BLaER1 treated with 17β-estradiol and CSF1 and Interleukin-3, amounts not matched to agents 10 nM and 100 nM (cell line): Measurements from ENCODE around the gene NPSR1.

Source experiments
- H3K27ac ChIP-seq, 11 experiments: shearing (Covaris generic); formaldehyde crosslinking; 2 replicates each; pipeline ENCODE4 v1.8.1; 2022
- H3K27me3 ChIP-seq, 11 experiments: shearing (Covaris generic); formaldehyde crosslinking; 2 replicates each; pipeline ENCODE4 v1.8.1; 2022
- H3K36me3 ChIP-seq, 11 experiments: shearing (Covaris generic); formaldehyde crosslinking; 2 replicates each; pipeline ENCODE4 v1.8.1; 2022
- H3K4me1 ChIP-seq, 10 experiments: shearing (Covaris generic); formaldehyde crosslinking; 2 replicates each; pipeline ENCODE4 v1.8.1; 2022
- H3K4me2 ChIP-seq, 11 experiments: shearing (Covaris generic); formaldehyde crosslinking; 2 replicates each; pipeline ENCODE4 v1.8.1; 2022
- H3K4me3 ChIP-seq, 10 experiments: shearing (Covaris generic); formaldehyde crosslinking; 2 replicates each; pipeline ENCODE4 v1.8.1; 2022
- H3K9ac ChIP-seq, 11 experiments: shearing (Covaris generic); formaldehyde crosslinking; 2 replicates each; pipeline ENCODE4 v1.8.1; 2022
- H3K9me3 ChIP-seq, 11 experiments: shearing (Covaris generic); formaldehyde crosslinking; replicated peaks in 1 of 11; 2 replicates each; pipeline ENCODE4 v1.8.1; 2022
- H4K20me1 ChIP-seq, 11 experiments: shearing (Covaris generic); formaldehyde crosslinking; 2 replicates each; pipeline ENCODE4 v1.8.1; 2022
- Cebpa-rat ChIP-seq, 11 experiments: shearing (Covaris generic); IDR thresholded peaks; 2 replicates each; pipeline ENCODE4 v1.8.1; 2022

The NPSR1 gene

DNA sequence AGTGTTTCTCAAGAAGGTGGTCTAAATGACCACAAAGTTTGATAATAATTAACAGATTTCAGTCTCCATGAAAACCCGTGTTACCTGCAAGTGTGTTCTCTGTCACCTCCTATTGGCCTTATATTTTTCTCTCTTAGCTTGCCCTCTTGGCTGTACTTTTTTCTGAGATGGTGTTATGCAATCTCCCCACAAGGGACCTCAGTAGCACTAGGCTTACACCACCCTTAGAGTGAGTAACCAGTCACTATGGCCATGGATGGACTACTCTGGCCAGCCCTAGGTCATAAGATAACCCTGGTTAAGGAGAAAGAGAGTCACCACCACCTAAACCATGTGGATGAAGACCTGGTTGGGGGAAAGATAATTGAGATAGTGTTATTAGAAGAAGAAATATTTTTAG, 76.8 kb downstream of the NPSR1 start:
- TF ChIP-seq Cebpa-rat (IDR thresholded peaks at IDR 0.05), result no peak
- Histone ChIP-seq H3K4me3 (no peak overlapping the region), H3K27me3 (no peaks in the 10 kb centered on the region), H3K9ac (no peak overlapping the region), H4K20me1 (no peaks in the 10 kb centered on the region), H3K4me1 (peaks cover 0 to 10% (median 0%) of the 10 kb centered on the region in 10 experiments; a peak in 6 of 20 replicates), H3K9me3 (no peaks in the 10 kb centered on the region), H3K36me3 (no peaks in the 10 kb centered on the region), H3K4me2 (peak overlapping the region in 3 of 11 experiments; percentile 19 to 58 (median 35); a peak in 3 of 22 replicates), H3K27ac (no peak overlapping the region)

DNA sequence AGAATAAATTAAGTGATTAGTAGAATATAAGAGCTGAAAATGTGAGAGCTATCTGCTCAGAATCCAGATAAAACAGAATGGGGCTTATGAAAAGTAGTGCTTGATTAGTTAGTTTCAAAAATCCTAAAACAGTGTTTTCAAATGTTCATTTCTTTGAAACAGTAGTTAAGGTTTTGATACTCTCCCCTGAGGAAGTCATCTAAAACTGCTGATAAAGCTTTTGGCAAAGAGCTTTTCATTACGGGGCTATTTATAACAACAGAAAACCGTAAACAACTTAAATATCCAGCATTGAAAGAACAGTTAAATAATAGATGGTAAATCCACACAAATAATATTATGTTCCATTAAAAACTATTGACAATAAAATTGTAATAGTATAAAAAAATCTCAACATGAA, 77.5 kb downstream of the NPSR1 start:
- Histone ChIP-seq H3K27ac (no peak overlapping the region), H3K4me3 (no peak overlapping the region), H3K27me3 (no peaks in the 10 kb centered on the region), H3K36me3 (no peaks in the 10 kb centered on the region), H4K20me1 (no peaks in the 10 kb centered on the region), H3K9me3 (no peaks in the 10 kb centered on the region), H3K4me2 (peak overlapping the region in 3 of 11 experiments; percentile 19 to 58 (median 35); a peak in 4 of 22 replicates), H3K9ac (no peak overlapping the region), H3K4me1 (peaks cover 0 to 10% (median 0%) of the 10 kb centered on the region in 10 experiments; a peak in 6 of 20 replicates)
- no peak for TF ChIP-seq Cebpa-rat (IDR thresholded peaks at IDR 0.05)

DNA sequence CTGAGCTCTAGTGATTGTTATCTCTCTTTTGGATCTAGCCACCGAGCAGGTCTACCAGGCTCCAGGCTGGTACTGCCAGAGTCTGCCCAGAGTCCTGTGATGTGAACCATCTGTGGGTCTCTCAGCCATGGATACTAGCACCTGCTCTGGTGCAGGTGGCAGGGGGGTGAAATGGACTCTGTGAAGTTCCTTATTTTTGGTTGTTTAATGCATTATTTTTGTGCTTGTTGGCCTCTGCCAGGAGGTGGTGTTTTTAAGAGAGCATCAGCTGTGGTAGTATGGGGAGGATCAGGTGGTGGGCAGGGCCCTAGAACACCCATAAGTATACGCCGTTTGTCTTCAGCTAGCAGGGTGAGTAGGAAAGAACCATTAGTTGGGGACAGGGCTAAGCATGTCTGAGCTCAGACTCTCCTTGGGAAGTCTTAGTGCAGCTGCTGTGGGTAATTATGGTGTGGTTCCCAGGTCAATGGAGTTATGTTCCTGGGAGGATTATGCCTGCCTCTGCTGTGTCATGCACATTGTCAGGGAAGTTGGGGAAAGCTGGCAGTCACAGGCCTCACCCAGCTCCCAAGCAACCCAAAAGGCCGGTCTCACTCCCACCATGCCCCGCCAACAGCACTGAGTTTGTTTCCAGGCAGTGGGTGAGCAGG, 81.8 kb downstream of the NPSR1 start:
- no peak overlapping the region for H3K9ac ChIP-seq
- no peaks in the 10 kb centered on the region for H4K20me1 ChIP-seq
- no peak for TF ChIP-seq Cebpa-rat (IDR thresholded peaks at IDR 0.05)
- H3K4me3 ChIP-seq, result no peak overlapping the region
- no peaks in the 10 kb centered on the region for H3K36me3 ChIP-seq
- H3K4me1 ChIP-seq, result peaks cover 0 to 9% (median 0%) of the 10 kb centered on the region in 10 experiments; a peak in 6 of 20 replicates
- H3K4me2 ChIP-seq, result no peak overlapping the region
- peaks cover 6 to 15% (median 12%) of the 10 kb centered on the region in 11 experiments; a peak in 19 of 22 replicates for H3K9me3 ChIP-seq
- H3K27me3 ChIP-seq, result no peaks in the 10 kb centered on the region
- no peak overlapping the region for H3K27ac ChIP-seq

DNA sequence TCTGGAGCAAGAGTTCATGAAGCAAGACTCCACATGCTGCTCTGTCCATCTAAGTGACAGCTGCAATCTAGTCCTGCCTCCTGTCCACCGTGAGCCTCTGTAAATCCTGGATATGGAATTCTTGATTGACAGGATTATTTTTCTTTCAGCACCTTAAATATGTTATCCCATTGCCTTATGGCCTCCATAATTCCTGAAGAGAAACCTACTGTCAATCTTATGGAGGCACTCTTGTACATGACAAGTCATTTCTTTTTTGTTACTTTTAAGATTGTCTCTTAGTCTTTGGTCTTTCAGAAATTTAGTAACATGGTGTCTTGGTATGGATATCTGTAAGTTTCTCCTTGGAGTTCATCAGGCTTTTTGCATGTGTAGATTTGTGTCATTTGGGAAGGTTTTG, 82.8 kb downstream of the NPSR1 start:
- no peak overlapping the region for H3K27ac ChIP-seq
- no peaks in the 10 kb centered on the region for H3K36me3 ChIP-seq
- H3K9ac ChIP-seq, result no peak overlapping the region
- H3K9me3 ChIP-seq, result peaks cover 6 to 15% (median 12%) of the 10 kb centered on the region in 11 experiments; a peak in 19 of 22 replicates
- no peaks in the 10 kb centered on the region for H3K27me3 ChIP-seq
- H3K4me1 ChIP-seq, result no peaks in the 10 kb centered on the region
- no peak for TF ChIP-seq Cebpa-rat (IDR thresholded peaks at IDR 0.05)
- H4K20me1 ChIP-seq, result no peaks in the 10 kb centered on the region
- H3K4me2 ChIP-seq, result no peak overlapping the region
- H3K4me3 ChIP-seq, result no peak overlapping the region

DNA sequence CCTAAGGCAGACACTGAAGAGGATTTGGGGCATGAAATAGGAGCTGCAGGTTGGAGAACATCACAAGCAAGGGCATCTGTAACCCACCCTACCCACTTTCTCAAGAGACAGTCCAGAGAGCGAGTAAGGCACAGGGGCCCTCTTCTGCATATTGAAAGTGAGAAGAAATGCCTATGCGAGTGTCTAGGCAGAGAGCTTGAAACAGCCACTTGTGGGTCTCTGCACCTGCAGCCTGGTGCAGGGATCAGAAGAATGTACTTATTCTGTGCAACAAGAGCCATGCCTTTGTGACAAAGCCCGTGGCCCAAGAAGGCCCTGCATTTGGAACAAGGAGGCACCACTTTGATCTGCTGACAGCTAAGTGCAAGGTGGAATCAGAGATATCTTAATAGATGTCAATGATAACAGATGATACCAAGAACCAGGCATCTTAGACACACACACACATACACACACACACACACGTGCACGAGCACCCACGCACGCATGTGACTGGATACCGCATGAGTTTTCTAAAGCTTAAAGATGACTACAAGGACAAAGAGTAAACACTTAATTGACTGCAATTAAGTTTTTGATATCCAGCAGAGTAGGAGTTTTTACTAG, 89.3 kb downstream of the NPSR1 start:
- Histone ChIP-seq H3K9me3 (peaks cover 6 to 13% (median 12%) of the 10 kb centered on the region in 11 experiments; a peak in 19 of 22 replicates), H4K20me1 (no peaks in the 10 kb centered on the region; a peak in 1 of 22 replicates), H3K9ac (no peak overlapping the region), H3K4me1 (no peaks in the 10 kb centered on the region), H3K27ac (no peak overlapping the region), H3K27me3 (no peaks in the 10 kb centered on the region), H3K36me3 (no peaks in the 10 kb centered on the region), H3K4me3 (no peak overlapping the region), H3K4me2 (no peak overlapping the region)
- no peak for TF ChIP-seq Cebpa-rat (IDR thresholded peaks at IDR 0.05)

DNA sequence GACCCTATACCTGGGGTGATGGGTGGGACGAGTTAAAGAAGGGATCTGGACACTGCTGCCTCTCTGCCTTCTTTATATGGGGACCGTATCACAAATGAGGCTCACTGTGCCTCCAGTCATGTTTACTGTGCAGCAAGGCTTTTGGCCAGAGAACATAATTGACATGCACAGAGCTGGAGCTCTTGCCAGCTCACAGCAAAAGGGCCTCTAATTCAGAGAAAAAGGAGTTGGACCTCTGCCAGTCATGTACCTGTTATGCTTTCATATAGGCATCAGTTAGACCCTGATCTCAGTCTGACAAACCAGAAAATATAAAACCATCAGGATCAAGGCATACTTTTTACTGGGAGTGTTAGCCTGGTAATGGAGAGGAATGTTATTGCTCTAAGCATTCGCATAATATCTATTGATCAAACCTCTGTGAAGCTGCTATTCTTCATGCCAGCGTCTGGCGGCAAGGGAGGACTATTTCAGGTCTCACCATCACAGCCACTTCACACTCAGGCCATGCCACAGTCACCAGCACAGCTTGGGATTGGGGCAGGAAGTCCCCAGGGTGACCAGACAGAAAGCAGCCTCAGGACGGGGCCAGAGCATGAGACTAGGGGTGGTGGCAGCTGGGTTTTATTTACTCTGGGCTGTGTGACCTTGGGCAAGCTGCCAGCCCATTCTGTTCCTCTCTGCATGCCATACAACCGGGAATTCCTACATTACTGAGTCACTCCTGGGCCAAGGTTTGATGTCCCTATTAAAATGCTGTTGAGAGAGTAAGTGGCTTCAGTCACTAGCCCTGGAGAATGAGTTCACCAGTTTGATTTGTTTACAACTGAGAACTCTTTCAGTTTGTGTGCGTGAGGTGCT, 90.1 kb downstream of the NPSR1 start:
- Histone ChIP-seq H3K4me3 (no peak overlapping the region), H3K4me2 (no peak overlapping the region)

DNA sequence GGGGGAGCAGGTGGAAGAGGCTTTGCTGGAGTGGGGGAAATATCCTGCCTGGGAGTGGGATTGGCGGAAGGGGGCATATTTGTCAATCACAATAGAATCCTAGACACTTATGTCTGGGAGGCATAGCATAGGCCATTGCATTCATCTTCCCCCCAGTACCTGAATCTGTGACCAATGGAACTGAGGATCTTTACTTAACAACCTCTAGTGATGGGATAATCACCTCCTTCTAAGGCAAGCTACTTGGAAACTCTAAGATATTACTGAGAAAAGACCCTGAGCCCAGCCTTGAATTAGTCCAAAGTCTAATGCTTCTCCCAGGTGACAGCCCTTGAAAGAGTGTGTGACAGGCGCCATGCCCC, 90.7 kb downstream of the NPSR1 start:
- Histone ChIP-seq H3K27ac (no peak overlapping the region), H3K9me3 (no peaks in the 10 kb centered on the region), H3K4me2 (no peak overlapping the region), H3K4me3 (no peak overlapping the region), H3K4me1 (no peaks in the 10 kb centered on the region), H3K36me3 (no peaks in the 10 kb centered on the region), H4K20me1 (no peaks in the 10 kb centered on the region; a peak in 1 of 22 replicates), H3K27me3 (no peaks in the 10 kb centered on the region), H3K9ac (no peak overlapping the region)
- no peak for TF ChIP-seq Cebpa-rat (IDR thresholded peaks at IDR 0.05)

More for the DNA sequence above, 90.1 kb downstream of the NPSR1 start:
- no peak for TF ChIP-seq Cebpa-rat (IDR thresholded peaks at IDR 0.05)
- Histone ChIP-seq H3K9ac (no peak overlapping the region), H3K9me3 (peaks cover 4 to 5% (median 4%) of the 10 kb centered on the region in 11 experiments; a peak in 19 of 22 replicates), H3K36me3 (no peaks in the 10 kb centered on the region), H3K4me1 (no peaks in the 10 kb centered on the region), H4K20me1 (no peaks in the 10 kb centered on the region; a peak in 1 of 22 replicates), H3K27me3 (no peaks in the 10 kb centered on the region), H3K27ac (no peak overlapping the region)

DNA sequence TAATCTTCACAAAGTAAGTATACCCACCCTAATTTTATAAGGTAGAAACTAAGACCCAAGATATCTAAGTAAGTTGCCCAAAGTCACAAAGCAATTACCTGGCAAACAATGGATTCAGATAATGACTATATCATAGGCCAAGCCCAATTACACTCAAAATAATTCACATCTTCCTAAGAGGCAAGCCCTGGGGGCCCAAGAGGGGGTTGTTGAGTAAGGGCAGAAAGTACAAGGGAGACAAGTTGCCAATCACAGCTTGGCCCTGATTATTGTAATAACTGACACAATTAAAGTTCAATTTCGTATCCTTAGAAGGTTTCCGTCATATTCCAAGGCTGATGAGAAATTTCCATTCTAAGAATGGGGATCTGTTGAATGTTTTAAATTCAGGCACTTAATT, 91.4 kb downstream of the NPSR1 start:
- H3K27me3 ChIP-seq, result no peaks in the 10 kb centered on the region
- no peak for TF ChIP-seq Cebpa-rat (IDR thresholded peaks at IDR 0.05)
- H3K9ac ChIP-seq, result no peak overlapping the region
- H3K4me3 ChIP-seq, result no peak overlapping the region
- no peak overlapping the region for H3K27ac ChIP-seq
- no peaks in the 10 kb centered on the region; a peak in 1 of 22 replicates for H4K20me1 ChIP-seq
- H3K9me3 ChIP-seq, result no peaks in the 10 kb centered on the region
- H3K4me1 ChIP-seq, result no peaks in the 10 kb centered on the region
- no peaks in the 10 kb centered on the region for H3K36me3 ChIP-seq
- no peak overlapping the region for H3K4me2 ChIP-seq

DNA sequence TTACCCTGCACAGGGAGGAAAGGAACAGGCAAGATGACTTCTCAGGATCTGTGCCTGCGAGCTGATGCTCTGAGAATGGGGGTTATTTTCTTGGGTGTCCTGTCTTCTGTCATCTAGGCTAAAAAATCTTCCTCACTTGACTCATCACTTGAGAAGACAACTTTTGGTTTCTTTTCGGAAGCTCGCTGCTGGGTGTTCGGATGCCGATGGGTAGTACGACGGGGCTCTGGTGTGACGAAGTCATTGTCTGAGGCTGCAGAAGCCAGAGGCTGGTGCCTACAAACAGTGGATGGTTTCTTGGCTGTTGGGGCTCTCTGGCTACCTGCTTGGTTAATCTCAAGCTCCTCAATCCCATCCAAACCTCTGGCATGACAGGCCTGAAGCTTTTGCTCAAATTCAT, 92.2 kb downstream of the NPSR1 start:
- Histone ChIP-seq H3K36me3 (no peaks in the 10 kb centered on the region), H3K4me3 (no peak overlapping the region), H3K27ac (no peak overlapping the region), H3K4me2 (no peak overlapping the region), H3K27me3 (no peaks in the 10 kb centered on the region), H3K9ac (no peak overlapping the region), H3K9me3 (no peaks in the 10 kb centered on the region), H4K20me1 (no peaks in the 10 kb centered on the region; a peak in 1 of 22 replicates), H3K4me1 (no peaks in the 10 kb centered on the region)
- no peak for TF ChIP-seq Cebpa-rat (IDR thresholded peaks at IDR 0.05)
